T-helper 9 cell (primary cell): ENCODE data around the gene TENM4.
"Not testable (repeated sequence)": the region's sequence is repeated elsewhere in the genome, so short reads cannot be mapped to it uniquely, and the experiment has no call there.

Experiments
- DNase-seq: peaks from one replicate; pipeline ENCODE4 v3.0.0-alpha.2; 2020

Gene TENM4

DNA sequence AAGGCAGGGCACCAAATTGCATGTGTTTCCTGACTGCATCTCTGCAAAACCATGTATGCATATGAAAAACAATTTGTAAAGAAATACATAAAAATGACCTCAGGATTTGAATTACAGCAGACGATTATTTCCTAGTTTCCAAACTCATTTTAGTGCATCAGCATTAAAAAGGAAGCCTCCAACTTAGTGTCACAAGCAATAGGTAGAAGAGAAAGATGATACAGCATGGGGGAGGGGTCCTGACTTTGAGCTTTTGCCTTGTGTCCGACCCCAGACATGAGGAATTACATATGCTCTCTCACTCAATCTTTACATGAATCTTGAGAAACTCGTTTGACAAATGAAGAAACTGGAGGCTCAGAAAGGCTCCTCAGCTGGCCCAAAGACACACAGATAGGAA lies 571.5 kb downstream of the TENM4 start:
- no peak for DNase-seq

DNA sequence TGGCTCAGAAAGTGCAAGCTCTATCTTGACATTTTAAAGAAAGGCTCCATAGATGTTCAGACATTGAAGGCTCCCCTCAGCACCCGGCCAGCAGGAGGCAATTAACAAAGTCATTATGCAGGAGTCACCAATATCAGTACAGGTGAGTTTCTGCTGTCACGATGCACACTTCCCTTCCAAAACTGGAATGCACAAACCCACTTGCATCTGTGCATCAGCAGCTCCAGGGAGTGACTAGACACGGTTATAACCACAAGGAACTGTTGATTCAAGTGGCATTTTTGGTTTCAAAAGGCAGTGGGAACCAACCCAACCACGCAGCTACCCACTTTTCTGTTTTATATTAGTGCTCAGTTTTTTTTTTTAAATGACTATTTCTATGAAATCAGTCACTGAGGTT lies 572.3 kb downstream of the TENM4 start:
- DNase-seq, result no peak

DNA sequence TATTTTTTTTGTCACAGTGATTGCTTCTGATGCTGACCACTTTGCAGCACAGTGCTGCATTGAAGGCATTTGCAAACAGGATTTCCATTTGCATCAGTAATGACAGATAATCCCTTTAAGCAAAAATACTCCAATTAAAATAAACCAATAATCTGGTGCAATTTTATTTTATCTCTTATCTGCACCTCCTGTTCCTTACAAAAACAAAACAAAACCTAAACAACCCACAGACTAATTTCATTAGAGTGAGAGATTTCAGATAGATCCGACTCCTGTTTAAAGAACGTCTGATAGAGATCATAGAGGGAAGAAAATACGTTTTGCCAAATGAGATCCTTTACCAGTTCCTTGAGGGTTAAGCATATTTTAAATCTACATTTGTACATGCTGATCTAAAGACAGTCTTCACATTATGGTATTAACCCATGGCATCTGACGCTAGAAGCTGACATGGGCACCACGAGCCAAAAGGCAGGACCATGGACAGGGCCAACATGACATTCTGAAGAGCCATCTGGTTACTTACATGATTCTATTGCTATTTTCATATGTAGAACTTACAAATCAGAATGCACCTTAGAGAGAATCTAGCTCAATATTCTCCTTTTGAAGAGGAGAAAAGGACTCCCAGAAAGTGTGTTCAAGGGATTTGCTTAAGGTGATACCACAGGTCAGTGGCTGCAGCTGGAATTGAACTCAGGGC lies 580.0 kb downstream of the TENM4 start:
- no peak for DNase-seq

DNA sequence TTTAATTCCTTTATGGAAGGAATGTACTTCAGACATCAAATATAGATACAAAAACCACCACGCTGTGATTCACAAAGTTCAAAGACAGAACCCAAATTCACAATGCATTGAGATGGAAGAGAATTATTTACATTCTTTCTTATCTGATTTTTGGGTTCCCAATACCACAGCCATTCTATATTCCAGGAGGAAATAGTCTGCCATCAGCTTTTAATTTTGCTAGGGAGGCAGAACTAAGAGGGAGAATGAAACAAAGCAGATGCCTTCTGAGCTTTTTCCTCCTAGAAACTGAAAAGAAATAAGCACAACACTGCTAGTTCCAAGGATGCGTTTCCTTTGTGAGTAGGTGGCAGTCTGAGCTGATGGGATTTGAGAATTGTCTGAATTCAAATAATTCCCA lies 583.1 kb downstream of the TENM4 start:
- DNase-seq, result no peak

DNA sequence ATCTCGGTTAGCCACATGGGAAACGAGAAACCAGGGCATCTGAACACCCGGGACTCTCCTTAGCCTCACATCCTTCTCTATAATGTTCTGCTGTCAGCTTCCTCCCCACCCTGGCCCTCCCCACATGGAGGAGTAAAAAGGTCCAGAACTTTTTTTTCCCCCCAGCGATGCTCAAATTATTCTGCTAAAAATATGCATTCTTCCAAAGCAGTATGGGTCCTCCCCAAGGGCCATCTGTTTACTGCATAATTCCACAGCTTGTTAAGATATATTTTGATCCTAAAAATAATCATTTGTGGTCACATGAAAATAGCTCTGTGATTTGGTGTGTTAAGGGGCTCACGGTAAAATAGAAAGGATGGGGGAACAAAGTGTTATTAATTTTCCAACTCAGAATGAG lies 584.6 kb downstream of the TENM4 start:
- no peak for DNase-seq

DNA sequence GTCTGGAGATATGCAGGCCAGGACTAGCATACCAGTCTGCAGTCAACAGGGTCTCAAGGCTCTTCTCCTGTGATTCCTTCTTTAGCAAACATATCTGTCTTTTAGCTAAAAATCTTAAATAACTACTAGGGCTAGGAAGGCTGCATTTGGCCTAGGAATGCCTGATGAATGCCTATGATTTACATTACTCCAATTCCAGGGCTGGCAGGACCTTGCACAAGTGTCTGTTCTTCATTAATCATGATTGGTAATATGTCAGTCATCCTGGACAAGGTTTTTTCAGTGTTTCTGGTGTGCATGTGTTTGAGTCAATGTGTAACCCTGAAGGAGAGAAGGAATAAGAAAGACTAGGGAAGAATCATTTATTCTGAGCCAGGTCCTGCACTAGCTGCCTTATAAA lies 585.7 kb downstream of the TENM4 start:
- DNase-seq, result no peak

DNA sequence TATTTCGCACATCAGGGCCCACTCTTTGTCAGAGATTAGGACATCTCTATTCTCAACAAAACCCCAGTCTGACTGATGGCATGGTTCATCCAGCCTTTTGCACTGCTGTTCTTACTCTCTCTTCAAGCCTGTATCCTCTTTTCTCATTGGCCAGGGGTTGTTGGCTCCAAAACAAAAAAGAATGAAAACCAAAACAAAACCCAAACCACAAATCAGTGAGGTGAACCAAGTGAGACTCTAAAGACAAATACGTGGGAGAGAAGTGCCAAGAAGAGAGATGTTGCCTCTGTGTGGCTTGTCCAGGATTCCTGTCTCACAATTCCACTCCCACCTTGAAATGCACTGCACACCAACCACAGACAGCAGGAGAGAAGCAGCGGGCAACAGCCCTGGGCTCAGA lies 587.3 kb downstream of the TENM4 start:
- no peak for DNase-seq

DNA sequence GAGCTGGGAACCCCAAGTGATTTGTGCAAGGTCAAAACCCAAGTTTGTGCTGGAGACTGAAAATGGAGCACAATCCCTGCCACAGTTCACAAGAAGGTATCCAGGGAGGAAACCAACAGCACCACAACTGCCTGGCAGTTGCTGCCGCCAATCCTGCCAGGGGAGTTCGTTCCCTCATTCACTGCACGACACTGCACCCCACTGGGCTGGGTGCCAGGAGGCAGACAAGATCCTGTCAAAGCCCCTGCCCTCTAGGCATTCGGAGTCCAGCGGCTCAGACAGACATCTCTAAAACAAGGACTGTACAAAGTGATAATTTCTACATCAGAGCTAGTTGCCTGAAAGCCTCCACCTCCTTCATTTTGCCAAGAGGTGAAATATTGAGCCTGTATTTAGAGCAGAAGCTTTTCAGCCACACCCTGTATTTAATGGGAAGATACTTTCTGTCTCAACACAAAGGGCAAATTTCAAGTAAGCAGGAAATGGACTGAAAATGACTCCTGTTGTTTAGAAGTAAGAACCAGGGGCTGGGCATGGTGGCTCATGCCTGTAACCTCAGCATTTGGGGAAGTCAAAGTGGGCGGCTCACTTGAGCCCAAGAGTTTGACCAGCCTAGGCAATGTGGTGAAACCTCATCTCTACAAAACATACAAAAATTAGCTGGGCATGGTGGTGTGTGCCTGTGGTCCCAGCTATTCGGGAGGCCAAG lies 588.8 kb downstream of the TENM4 start:
- no peak for DNase-seq

DNA sequence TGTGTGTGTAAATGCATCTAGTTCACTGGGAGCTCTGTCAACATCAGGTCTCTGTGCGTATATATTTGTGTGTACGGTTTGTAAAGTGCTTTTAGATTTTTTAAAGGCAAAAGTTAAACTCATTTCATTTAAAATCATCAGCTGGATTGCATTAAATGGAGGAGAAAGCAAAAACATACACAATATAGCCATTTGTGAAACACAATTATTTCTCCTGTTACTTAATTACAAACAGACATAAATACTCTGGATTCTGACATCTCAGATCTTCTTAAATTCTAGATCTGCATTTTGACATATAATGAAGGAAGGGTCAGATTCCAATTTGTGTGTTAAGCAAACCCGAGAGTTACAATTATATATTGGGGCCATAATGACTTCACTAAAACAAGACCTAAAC lies 590.8 kb downstream of the TENM4 start:
- no peak for DNase-seq

DNA sequence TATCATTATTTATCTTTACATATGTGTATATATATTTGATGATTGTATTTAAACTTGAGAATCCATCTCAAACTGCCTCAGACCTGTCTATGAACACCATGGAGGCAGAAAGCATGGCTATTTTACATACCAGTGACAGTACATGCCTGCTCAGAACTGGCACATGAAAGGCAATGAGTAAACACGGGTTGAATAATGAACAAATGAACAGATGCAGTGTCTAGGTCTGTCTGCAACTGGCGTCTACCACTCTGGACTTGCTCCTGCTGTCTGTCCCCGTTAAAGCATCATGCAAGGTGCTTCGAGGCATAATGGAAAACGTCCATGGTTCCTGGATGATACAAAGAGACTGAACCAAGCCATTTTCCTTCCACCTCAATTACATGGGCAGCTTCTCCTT lies 594.6 kb downstream of the TENM4 start:
- DNase-seq, result no peak

DNA sequence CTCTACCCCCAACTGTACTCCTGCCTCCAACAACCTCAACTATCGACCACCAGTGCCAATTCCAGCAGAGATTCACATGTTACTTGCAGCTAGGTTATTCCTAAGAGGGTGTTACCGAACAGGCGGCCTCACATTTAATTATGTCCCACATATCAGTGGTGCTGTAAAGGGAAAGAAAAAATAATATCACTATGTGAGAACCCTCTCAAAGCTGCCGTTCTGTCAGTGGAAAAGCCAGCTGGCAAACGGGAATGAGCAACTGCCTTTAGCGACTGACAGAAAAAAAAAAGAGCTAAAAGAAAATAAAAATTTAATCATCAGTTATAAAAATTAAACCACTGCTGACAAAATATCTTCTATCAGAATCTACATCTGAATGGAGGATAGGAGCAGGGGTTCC lies 595.3 kb downstream of the TENM4 start:
- no peak for DNase-seq

DNA sequence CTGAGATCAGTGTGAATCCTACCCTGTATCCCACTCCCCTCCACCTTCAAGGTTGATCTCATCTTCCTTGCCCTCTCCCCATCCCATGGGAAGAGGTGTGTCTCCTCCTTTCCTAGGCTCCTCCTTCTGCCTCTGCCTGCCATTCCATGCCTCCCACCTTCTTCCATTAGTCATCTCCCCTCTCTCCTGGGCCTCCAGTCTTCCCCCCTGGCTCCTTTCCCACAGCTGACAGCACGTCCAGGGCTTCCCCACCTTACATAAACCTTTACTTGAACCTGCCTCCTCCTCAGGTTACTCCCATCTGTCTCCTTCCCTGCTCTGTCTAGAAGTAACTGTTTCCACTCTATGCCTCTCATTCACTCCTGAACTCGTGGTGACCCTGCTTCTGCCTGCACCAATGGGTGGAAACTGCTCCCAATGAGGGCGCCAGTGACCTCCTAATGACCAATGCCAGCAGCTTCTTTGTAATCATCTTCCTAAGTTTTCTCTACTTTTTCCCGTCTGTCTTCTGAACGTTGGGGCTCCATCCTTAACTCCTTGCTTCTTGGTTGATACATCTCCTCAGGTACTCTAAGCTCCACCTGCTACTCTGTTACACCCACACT lies 599.3 kb downstream of the TENM4 start:
- no peak for DNase-seq

DNA sequence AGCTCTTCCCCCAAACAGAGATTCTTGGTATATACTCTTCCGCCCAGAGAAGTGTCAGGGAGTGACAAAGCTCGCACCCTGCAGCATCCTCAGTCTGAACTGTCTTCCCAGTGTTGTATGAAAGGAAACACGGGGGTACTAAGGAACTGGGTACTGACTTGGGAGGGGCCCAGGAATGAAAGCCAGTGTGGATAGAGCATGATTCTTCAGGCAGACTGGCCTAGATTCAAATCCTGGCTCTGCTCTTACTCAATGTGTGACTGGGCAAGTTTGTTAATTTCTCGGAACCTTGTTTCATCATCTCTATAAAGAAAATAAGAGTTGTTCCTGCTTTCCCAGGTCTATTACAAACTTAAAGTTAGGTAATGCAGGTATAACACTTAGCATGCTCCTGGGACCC lies 600.2 kb downstream of the TENM4 start:
- no peak for DNase-seq

DNA sequence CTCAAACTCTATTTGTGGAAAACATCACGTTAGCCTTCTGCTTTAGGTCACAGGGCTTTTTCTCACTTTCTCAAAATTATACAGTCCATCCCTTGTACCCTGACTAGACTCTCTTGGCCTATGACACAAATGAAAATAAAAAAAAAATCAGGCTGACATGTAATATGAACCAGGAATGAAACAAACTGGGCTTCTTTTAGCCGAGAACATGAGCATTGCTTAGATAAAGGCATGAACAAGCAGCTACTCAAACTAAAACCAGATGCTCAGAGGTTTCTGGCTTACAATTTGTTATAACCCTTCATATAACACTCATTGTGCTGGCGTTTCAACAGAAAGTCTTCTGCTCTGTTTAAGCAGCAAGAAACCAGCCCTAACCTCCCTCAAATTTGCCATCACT lies 600.6 kb downstream of the TENM4 start:
- no peak for DNase-seq

DNA sequence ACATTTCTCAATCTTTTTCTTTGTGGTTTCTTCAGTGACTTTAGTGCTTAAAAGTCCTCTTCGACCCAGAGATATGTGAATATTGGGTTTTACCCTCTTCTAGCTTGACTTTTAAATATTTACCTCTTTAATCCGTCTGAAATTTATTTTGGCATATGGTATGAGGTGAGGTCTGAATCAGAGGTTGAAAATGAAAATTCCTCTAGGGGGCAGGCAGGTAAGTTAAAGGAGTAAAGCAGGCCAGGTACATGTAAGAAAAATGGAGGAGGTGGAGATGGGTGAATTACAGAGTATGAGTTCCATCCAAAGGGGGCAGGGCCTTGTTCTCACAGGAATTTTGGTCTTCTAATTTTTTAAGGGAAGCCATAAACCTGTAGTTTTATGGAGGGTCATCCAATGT lies 602.4 kb downstream of the TENM4 start:
- no peak for DNase-seq

DNA sequence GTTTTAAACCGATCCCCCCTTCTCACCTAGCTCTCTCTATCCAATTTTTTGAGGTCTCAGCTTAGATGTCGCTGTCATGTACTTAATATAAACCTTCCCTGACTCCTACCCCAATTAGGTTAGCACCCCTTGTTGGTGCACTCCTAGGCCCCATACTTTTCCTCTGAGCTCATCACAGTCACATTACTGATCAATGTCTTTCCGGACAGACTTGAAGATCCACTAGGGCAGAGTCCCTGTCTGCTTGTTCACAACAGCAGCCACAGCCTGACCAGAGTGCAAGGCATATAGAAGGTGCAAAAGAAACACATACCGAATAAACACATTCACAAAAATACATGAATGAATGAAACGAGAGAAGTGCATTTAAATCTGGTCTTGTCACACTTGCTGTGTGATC lies 605.2 kb downstream of the TENM4 start:
- DNase-seq, result no peak

DNA sequence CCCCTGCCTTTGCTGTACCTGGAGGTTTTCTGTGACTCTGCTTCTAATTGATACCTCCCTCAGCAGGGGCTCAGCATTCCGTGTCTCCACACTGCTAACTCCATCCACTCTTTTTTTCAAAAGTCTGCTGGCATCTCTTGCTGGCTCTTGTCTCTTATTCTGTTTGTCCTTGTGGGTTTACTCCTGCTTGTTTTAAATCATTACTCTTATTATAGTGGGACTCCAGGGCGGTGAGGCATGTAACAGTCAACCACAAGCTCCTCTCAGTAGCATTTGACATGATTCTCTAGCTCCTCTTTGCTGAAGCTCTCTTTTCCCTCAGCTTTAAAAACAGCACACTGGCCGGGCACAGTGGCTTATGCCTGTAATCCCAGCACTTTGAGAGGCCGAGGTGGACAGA lies 605.9 kb downstream of the TENM4 start:
- no peak for DNase-seq

DNA sequence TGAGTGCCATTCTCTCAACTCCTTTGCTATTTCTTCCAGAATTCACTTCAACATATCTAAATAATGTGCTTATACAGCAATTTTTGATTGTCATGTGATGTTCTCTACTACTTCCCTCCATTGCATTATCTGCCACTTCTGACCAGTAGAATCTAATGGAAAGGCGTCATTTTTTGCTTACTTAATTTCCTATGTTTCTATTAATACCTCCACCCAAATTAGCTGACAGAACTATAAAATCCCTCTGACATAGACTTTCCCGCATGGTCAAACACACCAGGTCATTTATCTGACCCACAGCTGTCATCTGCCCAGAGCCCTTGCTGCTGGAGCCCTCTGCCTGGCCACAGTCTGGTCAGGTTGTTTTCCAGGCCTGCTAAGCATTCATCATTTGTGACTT lies 607.6 kb downstream of the TENM4 start:
- no peak for DNase-seq

DNA sequence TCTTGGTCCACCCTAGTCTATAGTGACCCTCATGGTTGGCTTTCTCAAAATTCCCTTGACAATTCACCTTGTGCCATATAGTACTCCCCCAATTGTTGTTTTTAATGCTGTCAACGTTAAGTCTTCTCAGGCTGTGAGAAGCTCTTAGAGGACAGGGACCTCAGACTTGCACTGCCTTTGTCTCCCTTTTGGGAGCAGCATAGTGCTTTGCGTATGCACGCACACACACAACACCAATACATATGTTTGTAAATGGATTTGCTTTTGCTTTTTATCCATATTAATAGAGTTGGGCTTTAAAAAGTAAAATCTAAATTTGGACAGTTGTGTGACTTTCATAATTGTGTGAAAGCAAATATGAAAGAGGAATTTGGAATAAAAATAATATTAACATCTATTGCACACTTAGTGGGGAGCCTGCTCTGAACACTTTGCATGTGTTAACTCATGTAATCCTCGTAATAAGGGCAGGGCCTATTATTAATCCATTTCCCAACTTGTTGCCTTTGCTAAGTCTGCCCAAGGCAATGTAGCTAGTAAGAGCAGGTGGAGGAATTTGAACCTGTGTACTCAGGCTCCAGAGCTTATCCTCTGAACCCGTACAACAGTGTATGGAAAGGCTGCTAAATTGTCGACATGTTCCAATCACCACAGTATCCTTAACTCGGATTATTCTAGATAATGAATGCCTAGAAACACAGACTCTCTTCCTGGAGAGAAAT lies 608.4 kb downstream of the TENM4 start:
- no peak for DNase-seq

DNA sequence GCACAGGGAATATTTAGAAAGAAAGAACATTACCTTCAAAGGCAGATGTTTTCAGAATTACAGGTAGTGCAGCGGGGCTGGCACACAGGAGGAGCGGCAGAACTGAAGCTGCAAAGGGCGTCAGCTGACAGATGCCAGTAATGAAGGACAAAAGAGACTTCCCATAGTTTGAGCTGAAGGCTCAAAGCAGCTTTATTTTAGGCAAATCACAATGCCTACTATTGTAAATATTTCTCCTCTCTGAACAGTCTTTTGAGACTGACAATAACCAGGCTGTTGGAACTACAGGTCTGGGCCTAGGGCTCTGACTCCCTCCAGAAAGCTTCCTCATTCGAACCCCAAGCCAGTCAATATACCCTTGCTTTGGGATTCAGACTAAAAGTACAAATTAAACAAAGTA lies 609.3 kb downstream of the TENM4 start:
- no peak for DNase-seq

DNA sequence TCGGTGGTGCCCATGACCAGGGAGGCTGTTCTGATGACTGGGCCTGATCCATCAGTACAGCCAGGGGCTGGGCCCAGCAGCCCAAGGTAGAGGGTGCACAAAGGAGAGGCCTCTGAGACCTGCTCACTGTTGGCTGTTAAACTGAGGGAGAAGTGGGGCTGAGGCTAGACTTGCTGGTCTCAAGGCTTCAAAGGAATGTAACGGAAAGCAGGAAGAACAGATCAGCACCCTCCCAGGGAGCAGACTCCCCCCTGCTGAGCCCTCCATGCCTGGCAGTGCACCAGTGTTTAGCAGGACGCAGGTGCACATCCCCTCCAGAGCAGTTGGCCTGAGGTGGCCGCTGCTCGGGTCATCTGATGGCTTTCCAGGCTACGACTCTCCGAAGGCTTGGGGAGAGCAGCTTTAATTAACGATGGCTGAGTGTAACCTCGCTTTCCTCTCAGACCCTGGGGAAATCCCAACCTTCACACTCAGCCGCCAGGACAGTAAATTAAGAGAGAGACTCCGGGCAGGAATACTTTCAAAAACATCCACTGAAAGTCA lies 610.5 kb downstream of the TENM4 start:
- no peak for DNase-seq

DNA sequence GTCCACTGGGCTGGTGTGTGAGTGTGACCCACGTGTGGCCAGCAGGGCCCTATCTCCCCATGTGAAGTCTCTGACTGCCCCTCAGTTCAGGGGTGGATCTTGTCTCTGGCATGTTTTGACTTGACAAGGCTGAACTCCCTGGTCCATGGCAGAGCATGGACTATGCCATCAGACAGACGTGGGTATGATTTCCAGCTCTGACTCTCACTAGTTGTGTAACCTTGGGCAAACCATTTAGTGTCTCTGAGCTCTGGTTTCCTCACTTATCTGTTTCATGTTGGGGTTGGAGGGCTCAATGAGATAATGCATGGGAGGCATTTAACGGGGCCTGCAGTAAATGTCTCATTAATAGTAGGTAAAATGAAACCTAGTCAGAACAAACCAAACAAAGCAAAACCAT lies 611.7 kb downstream of the TENM4 start:
- DNase-seq, result no peak

DNA sequence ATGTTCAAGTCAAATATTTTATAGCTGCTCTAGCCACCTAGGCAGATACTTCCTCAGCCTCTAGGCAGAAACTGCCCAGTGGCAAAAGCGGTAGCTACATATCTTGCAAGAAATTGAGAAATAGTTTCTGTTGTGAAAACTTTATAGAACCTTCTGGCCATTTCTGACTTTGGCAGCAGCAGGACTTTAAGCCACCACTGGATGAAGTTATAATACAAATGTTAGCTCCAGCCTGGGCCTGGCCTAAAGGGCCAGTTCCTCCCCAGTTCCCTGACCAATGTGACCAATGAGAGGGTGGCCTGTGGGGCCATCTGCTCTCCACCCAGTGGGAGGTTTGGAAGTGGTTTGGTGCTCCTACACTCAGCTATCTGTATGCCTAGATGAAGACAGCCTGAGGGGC lies 612.2 kb downstream of the TENM4 start:
- DNase-seq, result no peak

DNA sequence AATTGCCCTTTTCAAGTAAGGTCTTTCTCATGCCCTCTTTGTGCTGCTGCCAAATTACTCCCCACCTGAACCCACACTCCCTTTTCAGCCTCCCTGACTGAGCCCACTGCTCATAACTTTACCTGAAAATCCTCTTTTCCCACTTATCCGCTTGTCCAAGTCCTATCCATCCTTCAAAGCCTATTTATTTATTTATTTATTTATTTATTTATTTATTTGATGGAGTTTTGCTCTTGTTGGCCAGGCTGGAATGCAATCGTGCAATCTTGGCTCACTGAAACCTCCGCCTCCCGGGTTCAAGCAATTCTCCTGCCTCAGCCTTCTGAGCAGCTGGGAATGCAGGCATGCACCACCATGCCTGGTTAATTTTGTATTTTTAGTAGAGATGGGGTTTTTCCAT lies 613.5 kb downstream of the TENM4 start:
- DNase-seq, result not testable (repeated sequence)
